ENCODE results near the gene HBZ. TPM values are rescaled to one million over a fixed set of nuclear protein-coding genes. Genes with fewer than 3 reads are reported as not detected.
"Not testable (repeated sequence)": the region's sequence is repeated elsewhere in the genome, so short reads cannot be mapped to it uniquely, and the experiment has no call there.

HBZ gene
- total RNA-seq, 1 experiment from 2014 or later, result not detected

- H3K9me3 ChIP-seq (ENCODE audit: low read length), result no peaks in the 10 kb centered on the region
- no peak overlapping the region for H3K27ac ChIP-seq (ENCODE audit: low read length)
- H3F3A ChIP-seq (ENCODE audit: low read length, unreplicated experiment), result no peaks in the 10 kb centered on the region
- no peak for ATAC-seq
- peaks cover 20% of the 10 kb centered on the region for H3K27me3 ChIP-seq (ENCODE audit: low read length)
- ChIA-PET POLR2A (ENCODE audit: unreplicated experiment) (no interaction called here), CTCF (no interaction called here)
- no peaks in the 10 kb centered on the region for H4K20me1 ChIP-seq (ENCODE audit: low read length)
- H3K4me3 ChIP-seq (ENCODE audit: low read length), result no peak overlapping the region
- H3K79me2 ChIP-seq (ENCODE audit: low read length), result no peaks in the 10 kb centered on the region
- intact Hi-C loops (cut with micrococcal nuclease), result no loop called here
- H3K4me1 ChIP-seq (ENCODE audit: insufficient read depth, low read length), result no peaks in the 10 kb centered on the region
- no peak overlapping the region for H2AFZ ChIP-seq (ENCODE audit: low read length)
- no peak overlapping the region for H3K9ac ChIP-seq (ENCODE audit: low read length)
- no peaks in the 10 kb centered on the region for H3K9me2 ChIP-seq (replicated peaks; ENCODE audit: low read length)
- DNase-seq, result no peak
- H3K36me3 ChIP-seq (ENCODE audit: low read depth, low read length), result no peaks in the 10 kb centered on the region
- TF ChIP-seq EZH2 (IDR thresholded peaks at IDR 0.05; ENCODE audit: low read length, unreplicated experiment), result no peak
- TF ChIP-seq CTCF (conservative IDR thresholded peaks at IDR 0.05; ENCODE audit: low read depth, low read length), result no peak
- no TSS peak for BruUV-seq (replicated peaks)
- no peak overlapping the region for H3K4me2 ChIP-seq (ENCODE audit: low read length)
These were observed 10.0 kb downstream of the HBZ start for GRCh38 chr16:162271-162991.

GRCh38 chr16:163139-163538, 10.7 kb downstream of the HBZ start:
- H3F3A ChIP-seq (ENCODE audit: low read length, unreplicated experiment); H3K4me2 ChIP-seq (ENCODE audit: low read length); intact Hi-C loops (cut with micrococcal nuclease); H3K4me1 ChIP-seq (ENCODE audit: insufficient read depth, low read length); ATAC-seq; H3K79me2 ChIP-seq (ENCODE audit: low read length); H3K27ac ChIP-seq (ENCODE audit: low read length); H3K4me3 ChIP-seq (ENCODE audit: low read length); CTCF ChIA-PET; H3K9me3 ChIP-seq (ENCODE audit: low read length); H3K9ac ChIP-seq (ENCODE audit: low read length); H3K36me3 ChIP-seq (ENCODE audit: low read depth, low read length); DNase-seq; H3K9me2 ChIP-seq (replicated peaks; ENCODE audit: low read length); H2AFZ ChIP-seq (ENCODE audit: low read length); H4K20me1 ChIP-seq (ENCODE audit: low read length); POLR2A ChIA-PET (ENCODE audit: unreplicated experiment); BruUV-seq (replicated peaks): not testable (repeated sequence)
- peaks cover 20% of the 10 kb centered on the region for H3K27me3 ChIP-seq (ENCODE audit: low read length)

DNA sequence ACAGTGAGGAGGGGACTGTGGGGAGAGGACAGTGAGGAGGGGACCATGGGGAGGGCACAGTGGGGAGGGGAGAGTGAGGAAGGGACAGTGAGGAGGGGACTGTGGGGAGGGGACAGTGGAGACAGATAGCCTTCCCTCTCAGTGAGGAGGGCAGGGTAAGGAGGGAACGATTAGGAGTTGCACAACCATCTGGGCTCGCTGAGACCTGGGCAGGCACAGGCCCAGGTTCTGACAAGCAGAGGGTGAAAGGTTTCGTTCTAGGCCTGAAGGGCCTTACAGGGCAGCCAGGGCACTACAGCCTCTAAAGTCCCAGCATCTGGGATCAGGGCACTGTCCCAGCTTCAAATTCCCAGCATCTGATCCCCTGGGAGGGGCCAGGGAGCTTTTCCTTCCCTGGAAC, 11.3 kb downstream of the HBZ start:
- CTCF ChIA-PET; H2AFZ ChIP-seq (ENCODE audit: low read length); ATAC-seq; H3K4me2 ChIP-seq (ENCODE audit: low read length); H3K9me2 ChIP-seq (replicated peaks; ENCODE audit: low read length); H4K20me1 ChIP-seq (ENCODE audit: low read length); H3K4me1 ChIP-seq (ENCODE audit: insufficient read depth, low read length); H3K27ac ChIP-seq (ENCODE audit: low read length); DNase-seq; H3K9ac ChIP-seq (ENCODE audit: low read length); H3F3A ChIP-seq (ENCODE audit: low read length, unreplicated experiment); H3K36me3 ChIP-seq (ENCODE audit: low read depth, low read length); BruUV-seq (replicated peaks); intact Hi-C loops (cut with micrococcal nuclease); H3K79me2 ChIP-seq (ENCODE audit: low read length); POLR2A ChIA-PET (ENCODE audit: unreplicated experiment); H3K4me3 ChIP-seq (ENCODE audit: low read length); H3K9me3 ChIP-seq (ENCODE audit: low read length): not testable (repeated sequence)
- peaks cover 20% of the 10 kb centered on the region for H3K27me3 ChIP-seq (ENCODE audit: low read length)

- H3K9ac ChIP-seq (ENCODE audit: low read length); H4K20me1 ChIP-seq (ENCODE audit: low read length); CTCF ChIA-PET; H3K4me3 ChIP-seq (ENCODE audit: low read length); H3K9me2 ChIP-seq (replicated peaks; ENCODE audit: low read length); BruUV-seq (replicated peaks); H3K36me3 ChIP-seq (ENCODE audit: low read depth, low read length); H3F3A ChIP-seq (ENCODE audit: low read length, unreplicated experiment); H2AFZ ChIP-seq (ENCODE audit: low read length); intact Hi-C loops (cut with micrococcal nuclease); H3K27ac ChIP-seq (ENCODE audit: low read length); H3K4me2 ChIP-seq (ENCODE audit: low read length); H3K4me1 ChIP-seq (ENCODE audit: insufficient read depth, low read length); H3K79me2 ChIP-seq (ENCODE audit: low read length); ATAC-seq; POLR2A ChIA-PET (ENCODE audit: unreplicated experiment); H3K9me3 ChIP-seq (ENCODE audit: low read length); DNase-seq: not testable (repeated sequence)
- H3K27me3 ChIP-seq (ENCODE audit: low read length), result peaks cover 20% of the 10 kb centered on the region
These were observed 11.8 kb downstream of the HBZ start for GRCh38 chr16:164134-164823.
